H1 (cell line): ENCODE results near the gene ANKS1B. TPM values are rescaled to one million over a fixed set of nuclear protein-coding genes. Genes with fewer than 3 reads are reported as not detected.

Experiments
- CHD7 ChIP-seq: fragments of 300-600 bp; sonication (generic); IDR thresholded peaks from 2 replicates; pipeline ENCODE4 v1.7.1; 2012; ENCODE audit warnings: low read length, moderate library complexity, mild to moderate bottlenecking, inconsistent platforms; ENCODE audit not compliant: insufficient replicate concordance
- POLR2A ChIP-seq, 2 experiments: IDR thresholded peaks; 1 replicate in 1 of 2; 2 replicates in 1 of 2; pipeline ENCODE4 v1.6.1; 2011; ENCODE audit warnings: low read depth in 2 of 2, low read length in 2 of 2, mild to moderate bottlenecking in 2 of 2; ENCODE audit errors: control extremely low read depth in 1 of 2
- SP1 ChIP-seq: IDR thresholded peaks from 2 replicates; pipeline ENCODE4 v1.6.1; 2011; ENCODE audit warnings: low read depth, low read length
- SP2 ChIP-seq: IDR thresholded peaks from 2 replicates; pipeline ENCODE4 v1.6.1; 2012; ENCODE audit warnings: mild to moderate bottlenecking, low read length, inconsistent platforms
- TCF12 ChIP-seq: IDR thresholded peaks from 2 replicates; pipeline ENCODE4 v1.6.1; 2011; ENCODE audit warnings: low read depth, mild to moderate bottlenecking, low read length
- polyA plus RNA-seq, 7 experiments: library from polyadenylated mRNA; depleted of rRNA in 3 of 7; stranded (reverse) in 5 of 7; unstranded in 2 of 7; fragments of >200 nt in 5 of 7; fragments of 200-250 nt in 2 of 7; gene quantifications; 1 replicate in 5 of 7; 2 replicates in 1 of 7; 4 replicates in 1 of 7; pipeline versions ENCODE4 v1.2.1 to v1.2.3, GENCODE V29; 2011 to 2013; ENCODE audit warnings: missing spikeins in 2 of 7, mixed read lengths in 2 of 7
- total RNA-seq: library from RNA; stranded (reverse); fragmentation: NEBNext Ultra II Directional; extraction: Animal tissue kit (Norgen Biotek cat#: 25700); gene quantifications from 2 replicates; pipeline ENCODE4 v1.2.1, GENCODE V29; 2021

ANKS1B gene
- total and polyA plus RNA-seq, 2 of the 8 experiments (the other 6 are each of a cell fraction or from before 2014, with no cell fraction given) = 2.7 to 6.1 TPM

GRCh38 chr12:99176871-99177270 lies 807.9 kb downstream of the ANKS1B start (continued):
- TF ChIP-seq CHD7 (no peak), SP1 (no peak), SP2 (no peak), TCF12 (no peak), POLR2A (IDR thresholded peaks at IDR 0.05; ENCODE audit: control extremely low read depth in 1 of 2, low read depth in 2 of 2, low read length in 2 of 2) (no peak)
